Stomach (tissue), 9 donors: Measurements from ENCODE around the gene JPH3. TPM values are rescaled to one million over a fixed set of nuclear protein-coding genes. Genes with fewer than 3 reads are reported as not detected.
A peak's percentile ranks its signal among the peaks of the same experiment; 100 is the strongest.
"Not testable (repeated sequence)": the region's sequence is repeated elsewhere in the genome, so short reads cannot be mapped to it uniquely, and the experiment has no call there.

Experiments used
- DNase-seq, 2 donors: peaks; one replicate each; pipeline versions ENCODE4 v3.0.0 to v3.0.0-alpha.2; 2013 to 2019
- H3K27ac ChIP-seq, 5 donors: fragments of 200-600 bp in 4 of 5; sonication (generic) in 4 of 5; one replicate each; pipeline ENCODE4 v1.5.1; 2013 to 2019; ENCODE audit warnings: mild to moderate bottlenecking in 1 of 5, moderate library complexity in 1 of 5
- H3K27me3 ChIP-seq, 3 donors: fragments of 200-600 bp; sonication (generic); one replicate each; pipeline ENCODE4 v1.5.1; 2017 to 2019; ENCODE audit warnings: mixed run types in 1 of 3
- H3K36me3 ChIP-seq, 4 donors: fragments of 200-600 bp; sonication (generic); 1 replicate in 3 of 4; 2 replicates in 1 of 4; pipeline ENCODE4 v1.5.1; 2016 to 2019
- H3K4me1 ChIP-seq, 4 donors: fragments of 200-600 bp; sonication (generic); one replicate each; pipeline ENCODE4 v1.5.1; 2016 to 2019
- H3K4me3 ChIP-seq, 4 donors: fragments of 200-600 bp; sonication (generic) in 3 of 4; one replicate each; pipeline ENCODE4 v1.5.1; 2016 to 2019; ENCODE audit warnings: mild to moderate bottlenecking in 1 of 4
- H3K9me3 ChIP-seq, 4 donors: fragments of 200-600 bp; sonication (generic); one replicate each; pipeline ENCODE4 v1.5.1; 2016 to 2019
- CTCF ChIP-seq, 7 experiments: fragments of 450-650 bp in 4 of 7; fragments of 200-600 bp in 3 of 7; sonication (generic) in 3 of 7; IDR thresholded peaks; one replicate each; pipeline ENCODE4 v1.5.1; 2016 to 2019; ENCODE audit warnings: antibody characterized with exemption in 7 of 7, control low read depth in 2 of 7, mild to moderate bottlenecking in 1 of 7
- EP300 ChIP-seq: sonication (generic); formaldehyde crosslinking; IDR thresholded peaks from one replicate; pipeline ENCODE4 v1.6.1; 2017; ENCODE audit warnings: antibody characterized with exemption
- POLR2A ChIP-seq, 4 donors: fragments of 450-650 bp; IDR thresholded peaks; one replicate each; pipeline ENCODE4 v1.6.1; 2016; ENCODE audit warnings: antibody characterized with exemption in 4 of 4, control low read depth in 2 of 4, mild to moderate bottlenecking in 1 of 4, moderate library complexity in 1 of 4
- POLR2AphosphoS5 ChIP-seq, 3 donors: sonication (generic); formaldehyde crosslinking; IDR thresholded peaks; one replicate each; pipeline ENCODE4 v1.6.1; 2016; ENCODE audit warnings: antibody characterized with exemption in 3 of 3
- WGBS, 5 donors: extraction: QIAGEN DNeasy Blood & Tissue Kit in 3 of 5; methylation state at CpG; one replicate each; pipeline versions ENCODE4 v1.1.5 to v1.1.7; 2013 to 2018; 5-methylcytosine and 5-hydroxymethylcytosine counted together
- intact Hi-C: fragments of 100-400 bp; cut with DNase I; formaldehyde crosslinking; loops from one replicate; pipeline ENCODE4 v1.15.1; 2023; ENCODE audit warnings: low total_unique reads
- polyA plus RNA-seq, 3 donors: library from polyadenylated mRNA; stranded (reverse); fragments of 200-250 nt; gene quantifications; one replicate each; pipeline ENCODE4 v1.2.3, GENCODE V29; 2013
- total RNA-seq, 5 donors: library from RNA; depleted of rRNA; stranded (reverse); fragments of >200 nt; gene quantifications; one replicate each; pipeline versions ENCODE4 v1.1.0 to v1.2.3, GENCODE V29; 2014 to 2016
- donor health status: healthy with polysubstance abuse.
- donor health status: Bipolar disorder and iron deficiency.
- donor health status: healthy.

JPH3 gene
- total and polyA plus RNA-seq, 8 donors = 0.31 to 1.3 (median 0.66) TPM; not detected in 2

- intact Hi-C loops = no loop called here
- H3K27me3 ChIP-seq = no peaks in the 10 kb centered on the region
- WGBS, 5 donors = 60 to 69% (median 66%) methylated on average over 16 of the region's 16 CpGs
- no peak for DNase-seq
- peaks cover 9 to 18% (median 12%) of the 10 kb centered on the region in 4 donors for H3K4me1 ChIP-seq
- H3K4me3 ChIP-seq = no peak overlapping the region
- H3K36me3 ChIP-seq = no peaks in the 10 kb centered on the region
- TF ChIP-seq POLR2AphosphoS5 (IDR thresholded peaks at IDR 0.05) (no peak), POLR2A (IDR thresholded peaks at IDR 0.05) (no peak), CTCF (IDR thresholded peaks at IDR 0.05) (no peak), EP300 (no peak)
- H3K9me3 ChIP-seq = no peaks in the 10 kb centered on the region
- H3K27ac ChIP-seq = no peak overlapping the region
Measured at GRCh38 chr16:87576171-87576570, 26.1 kb upstream of the JPH3 start.

GRCh38 chr16:87578142-87578930, 24.0 kb upstream of the JPH3 start:
- Histone ChIP-seq H3K4me1 (peaks cover 0 to 23% (median 16%) of the 10 kb centered on the region in 4 donors), H3K27me3 (peaks cover 0 to 13% (median 5%) of the 10 kb centered on the region in 3 donors)
- H3K4me3 ChIP-seq, H3K36me3 ChIP-seq, H3K9me3 ChIP-seq, H3K27ac ChIP-seq, DNase-seq, intact Hi-C loops: not testable (repeated sequence)
- 75 to 84% (median 81%) methylated on average over 15 to 16 of the region's 16 CpGs for WGBS, 5 donors

GRCh38 chr16:87579691-87580090, 22.6 kb upstream of the JPH3 start:
- intact Hi-C loops = no loop called here
- peaks cover 0 to 27% (median 9%) of the 10 kb centered on the region in 3 donors for H3K27me3 ChIP-seq
- peaks cover 0 to 32% (median 16%) of the 10 kb centered on the region in 4 donors for H3K4me1 ChIP-seq
- no peak for DNase-seq
- no peak overlapping the region for H3K4me3 ChIP-seq
- no peaks in the 10 kb centered on the region for H3K36me3 ChIP-seq
- H3K27ac ChIP-seq = no peak overlapping the region
- 77 to 85% (median 80%) methylated on average over 4 of the region's 4 CpGs for WGBS, 5 donors
- TF ChIP-seq POLR2AphosphoS5 (IDR thresholded peaks at IDR 0.05) (no peak), CTCF (IDR thresholded peaks at IDR 0.05) (no peak), EP300 (no peak), POLR2A (IDR thresholded peaks at IDR 0.05) (no peak)
- no peaks in the 10 kb centered on the region for H3K9me3 ChIP-seq

GRCh38 chr16:87580855-87581261, 21.4 kb upstream of the JPH3 start:
- Histone ChIP-seq H3K27ac (no peak overlapping the region), H3K9me3 (no peaks in the 10 kb centered on the region), H3K4me3 (no peak overlapping the region), H3K4me1 (peaks cover 0 to 32% (median 16%) of the 10 kb centered on the region in 4 donors), H3K27me3 (peaks cover 0 to 38% (median 9%) of the 10 kb centered on the region in 3 donors), H3K36me3 (no peaks in the 10 kb centered on the region)
- TF ChIP-seq EP300 = no peak
- no peak for TF ChIP-seq CTCF (IDR thresholded peaks at IDR 0.05)
- no peak for TF ChIP-seq POLR2AphosphoS5 (IDR thresholded peaks at IDR 0.05)
- TF ChIP-seq POLR2A (IDR thresholded peaks at IDR 0.05) = no peak
- intact Hi-C loops = no loop called here
- peak in 1 of 2 donors; percentile 9 for DNase-seq
- WGBS, 5 donors = 88 to 98% (median 91%) methylated on average over 4 of the region's 4 CpGs

- 37 to 65% (median 56%) methylated on average over 7 of the region's 7 CpGs for WGBS, 5 donors
- no peak overlapping the region for H3K4me3 ChIP-seq
Measured at GRCh38 chr16:87581857-87582215, 20.5 kb upstream of the JPH3 start.

More at GRCh38 chr16:87581857-87582215, 20.5 kb upstream of the JPH3 start:
- Histone ChIP-seq H3K9me3 (no peaks in the 10 kb centered on the region), H3K27ac (peak overlapping the region in 4 of 5 donors; percentile 73 to 90 (median 80)), H3K36me3 (no peaks in the 10 kb centered on the region), H3K27me3 (peaks cover 0 to 48% (median 9%) of the 10 kb centered on the region in 3 donors), H3K4me1 (peaks cover 0 to 32% (median 16%) of the 10 kb centered on the region in 4 donors)
- TF ChIP-seq CTCF (IDR thresholded peaks at IDR 0.05) (no peak), POLR2AphosphoS5 (IDR thresholded peaks at IDR 0.05) (peak; percentile 48 to 85 (median 72))
- DNase-seq = peak; percentile 56 to 77
- intact Hi-C loops = no loop called here
